ENCODE results near the gene STPG3. TPM values are rescaled to one million over a fixed set of nuclear protein-coding genes. Genes with fewer than 3 reads are reported as not detected.

STPG3 gene
- total RNA-seq, 1 experiment from 2014 or later: not detected

DNA sequence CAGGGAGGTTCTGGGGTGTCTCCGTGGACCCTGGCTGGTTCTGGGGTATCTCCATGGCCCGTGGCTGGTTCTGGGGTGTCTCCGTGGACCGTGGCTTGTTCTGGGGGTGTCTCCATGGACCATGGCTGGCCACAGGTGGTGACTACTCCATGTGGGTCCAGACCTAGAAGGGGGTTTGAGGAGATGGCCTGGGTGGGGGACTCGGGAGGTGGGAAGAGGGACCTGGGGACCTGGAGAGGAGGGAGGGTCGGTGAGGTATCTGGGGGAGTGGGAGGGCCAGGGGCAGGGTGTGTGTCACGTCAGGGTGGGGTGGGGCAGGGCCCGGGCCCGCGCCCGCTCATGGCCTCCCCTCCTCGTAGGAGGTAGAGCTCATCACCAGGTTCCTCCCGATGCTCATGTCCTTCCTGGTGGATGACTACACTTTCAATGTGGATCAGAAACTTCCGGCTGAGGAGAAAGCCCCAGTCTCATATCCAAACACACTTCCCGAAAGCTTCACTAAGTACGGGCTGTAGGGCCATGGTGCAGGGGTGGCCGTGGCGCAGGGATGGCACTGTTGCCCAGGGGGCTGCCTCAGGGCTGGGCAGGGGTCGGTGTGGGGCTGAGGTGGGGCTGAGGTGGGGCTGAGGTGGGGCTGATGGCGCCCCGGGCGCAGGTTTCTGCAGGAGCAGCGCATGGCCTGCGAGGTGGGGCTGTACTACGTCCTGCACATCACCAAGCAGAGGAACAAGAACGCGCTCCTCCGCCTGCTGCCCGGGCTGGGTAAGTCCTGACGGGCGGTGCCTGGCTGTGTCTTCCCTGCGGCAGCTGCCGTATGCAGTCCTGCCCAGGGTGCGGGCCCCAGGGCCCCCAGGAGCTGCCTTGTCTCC, 15.7 kb downstream of the STPG3 start:
- H3K27ac Mint-ChIP-seq (ENCODE audit: unreplicated experiment): no peak overlapping the region
- H3K4me3 Mint-ChIP-seq (ENCODE audit: low read depth, unreplicated experiment): no peak overlapping the region
- BruUV-seq (replicated peaks): no TSS peak
- peaks cover 13% of the 10 kb centered on the region for H3K4me1 Mint-ChIP-seq (ENCODE audit: low read depth, unreplicated experiment)
- intact Hi-C loops (cut with micrococcal nuclease; ENCODE audit: unreplicated experiment): no loop called here
- TF ChIP-seq, protein P1, sequence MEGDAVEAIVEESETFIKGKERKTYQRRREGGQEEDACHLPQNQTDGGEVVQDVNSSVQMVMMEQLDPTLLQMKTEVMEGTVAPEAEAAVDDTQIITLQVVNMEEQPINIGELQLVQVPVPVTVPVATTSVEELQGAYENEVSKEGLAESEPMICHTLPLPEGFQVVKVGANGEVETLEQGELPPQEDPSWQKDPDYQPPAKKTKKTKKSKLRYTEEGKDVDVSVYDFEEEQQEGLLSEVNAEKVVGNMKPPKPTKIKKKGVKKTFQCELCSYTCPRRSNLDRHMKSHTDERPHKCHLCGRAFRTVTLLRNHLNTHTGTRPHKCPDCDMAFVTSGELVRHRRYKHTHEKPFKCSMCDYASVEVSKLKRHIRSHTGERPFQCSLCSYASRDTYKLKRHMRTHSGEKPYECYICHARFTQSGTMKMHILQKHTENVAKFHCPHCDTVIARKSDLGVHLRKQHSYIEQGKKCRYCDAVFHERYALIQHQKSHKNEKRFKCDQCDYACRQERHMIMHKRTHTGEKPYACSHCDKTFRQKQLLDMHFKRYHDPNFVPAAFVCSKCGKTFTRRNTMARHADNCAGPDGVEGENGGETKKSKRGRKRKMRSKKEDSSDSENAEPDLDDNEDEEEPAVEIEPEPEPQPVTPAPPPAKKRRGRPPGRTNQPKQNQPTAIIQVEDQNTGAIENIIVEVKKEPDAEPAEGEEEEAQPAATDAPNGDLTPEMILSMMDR (IDR thresholded peaks at IDR 0.05; ENCODE audit: unreplicated experiment): no peak
- no peaks in the 10 kb centered on the region for H3K9me3 Mint-ChIP-seq (ENCODE audit: low read depth, unreplicated experiment)
- DNase-seq: no peak
- H3K27me3 Mint-ChIP-seq (ENCODE audit: unreplicated experiment): no peaks in the 10 kb centered on the region
- H3K36me3 Mint-ChIP-seq (ENCODE audit: insufficient read depth, unreplicated experiment): peaks cover 42% of the 10 kb centered on the region
- CTCF ChIA-PET: interaction anchor here (0.6 kb wide), 1 partner anchor 38 kb away, joined by 3 read pairs; no protein-coding TSS in a partner anchor

DNA sequence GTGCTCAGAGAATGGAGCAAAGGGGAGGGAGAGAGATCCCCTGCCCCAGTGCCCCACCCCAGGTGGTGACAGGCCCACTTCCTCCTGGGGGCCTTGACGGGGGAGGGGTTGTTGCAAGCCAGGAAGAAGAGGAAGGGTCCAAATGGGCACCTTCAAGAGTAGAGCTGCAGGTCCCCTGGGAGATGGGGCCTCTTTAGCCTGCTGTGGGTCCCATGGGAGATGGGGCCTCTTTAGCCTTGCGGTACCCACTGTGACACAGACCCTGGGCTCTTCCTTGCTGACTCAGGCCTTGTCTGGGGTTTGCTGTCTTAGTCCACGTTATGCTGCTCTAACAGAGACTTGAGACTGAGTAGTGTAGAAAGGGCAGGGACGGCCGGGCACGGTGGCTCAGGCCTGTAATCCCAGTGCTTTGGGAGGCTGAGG, 16.9 kb downstream of the STPG3 start:
- intact Hi-C loops (cut with micrococcal nuclease; ENCODE audit: unreplicated experiment): no loop called here
- CTCF ChIA-PET: no interaction called here
- Mint-ChIP-seq H3K27ac (ENCODE audit: unreplicated experiment) (no peak overlapping the region), H3K4me3 (ENCODE audit: low read depth, unreplicated experiment) (no peak overlapping the region), H3K36me3 (ENCODE audit: insufficient read depth, unreplicated experiment) (peaks cover 41% of the 10 kb centered on the region), H3K9me3 (ENCODE audit: low read depth, unreplicated experiment) (no peaks in the 10 kb centered on the region), H3K27me3 (ENCODE audit: unreplicated experiment) (no peaks in the 10 kb centered on the region), H3K4me1 (ENCODE audit: low read depth, unreplicated experiment) (peaks cover 10% of the 10 kb centered on the region)
- BruUV-seq (replicated peaks): no TSS peak
- TF ChIP-seq, protein P1 (IDR thresholded peaks at IDR 0.05; ENCODE audit: unreplicated experiment): no peak
- no peak for DNase-seq

- Mint-ChIP-seq H3K9me3 (ENCODE audit: low read depth, unreplicated experiment) (no peaks in the 10 kb centered on the region), H3K36me3 (ENCODE audit: insufficient read depth, unreplicated experiment) (peaks cover 44% of the 10 kb centered on the region), H3K27me3 (ENCODE audit: unreplicated experiment) (no peaks in the 10 kb centered on the region), H3K4me3 (ENCODE audit: low read depth, unreplicated experiment) (no peak overlapping the region), H3K27ac (ENCODE audit: unreplicated experiment) (no peak overlapping the region), H3K4me1 (ENCODE audit: low read depth, unreplicated experiment) (peaks cover 10% of the 10 kb centered on the region)
- CTCF ChIA-PET: no interaction called here
- TF ChIP-seq, protein P1 (IDR thresholded peaks at IDR 0.05; ENCODE audit: unreplicated experiment): no peak
- BruUV-seq (replicated peaks): no TSS peak
- intact Hi-C loops (cut with micrococcal nuclease; ENCODE audit: unreplicated experiment): no loop called here
- DNase-seq: no peak
Observed at GRCh38 chr9:137268538-137269201, 17.6 kb downstream of the STPG3 start.

DNA sequence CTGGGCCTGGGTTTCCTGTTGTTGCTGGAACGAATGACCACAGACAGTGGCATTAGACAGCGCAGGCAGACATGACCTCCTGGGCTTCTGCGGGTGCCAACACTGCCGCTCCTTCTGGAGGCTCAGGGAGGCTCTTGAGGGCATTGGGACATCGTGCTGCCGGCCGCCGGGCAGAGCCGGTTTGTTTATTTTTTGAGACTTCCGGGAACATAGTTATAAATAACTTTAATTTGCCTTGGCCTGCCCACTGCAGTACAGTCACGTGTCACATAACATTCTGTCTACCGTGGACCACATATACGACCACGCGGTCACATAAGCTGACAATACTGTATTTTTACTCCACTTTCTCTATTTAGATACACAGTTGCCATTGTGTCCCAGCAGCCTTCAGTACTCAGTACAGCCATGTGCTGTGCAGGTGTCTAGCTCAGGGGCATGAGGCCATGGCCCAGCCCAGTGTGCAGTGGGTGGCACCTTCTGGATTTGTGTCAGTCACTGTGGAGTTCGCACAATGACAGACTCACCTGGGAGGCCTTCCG, 18.2 kb downstream of the STPG3 start:
- no peak overlapping the region for H3K27ac Mint-ChIP-seq (ENCODE audit: unreplicated experiment)
- intact Hi-C loops (cut with micrococcal nuclease; ENCODE audit: unreplicated experiment): no loop called here
- CTCF ChIA-PET: no interaction called here
- peaks cover 43% of the 10 kb centered on the region for H3K36me3 Mint-ChIP-seq (ENCODE audit: insufficient read depth, unreplicated experiment)
- no TSS peak for BruUV-seq (replicated peaks)
- TF ChIP-seq, protein P1 (IDR thresholded peaks at IDR 0.05; ENCODE audit: unreplicated experiment): no peak
- no peak overlapping the region for H3K4me3 Mint-ChIP-seq (ENCODE audit: low read depth, unreplicated experiment)
- DNase-seq: no peak
- H3K4me1 Mint-ChIP-seq (ENCODE audit: low read depth, unreplicated experiment): peaks cover 10% of the 10 kb centered on the region
- no peaks in the 10 kb centered on the region for H3K9me3 Mint-ChIP-seq (ENCODE audit: low read depth, unreplicated experiment)
- H3K27me3 Mint-ChIP-seq (ENCODE audit: unreplicated experiment): no peaks in the 10 kb centered on the region
